GM19397 (cell line): Measurements from ENCODE around the gene HTR1A.

Experiments
- ATAC-seq: cut with Tn5 transposase; IDR thresholded peaks from one replicate; pipeline ENCODE4 v1.9.1; 2021; ENCODE audit warnings: mild to moderate bottlenecking, moderate library complexity; ENCODE audit not compliant: unreplicated experiment

The HTR1A gene

DNA sequence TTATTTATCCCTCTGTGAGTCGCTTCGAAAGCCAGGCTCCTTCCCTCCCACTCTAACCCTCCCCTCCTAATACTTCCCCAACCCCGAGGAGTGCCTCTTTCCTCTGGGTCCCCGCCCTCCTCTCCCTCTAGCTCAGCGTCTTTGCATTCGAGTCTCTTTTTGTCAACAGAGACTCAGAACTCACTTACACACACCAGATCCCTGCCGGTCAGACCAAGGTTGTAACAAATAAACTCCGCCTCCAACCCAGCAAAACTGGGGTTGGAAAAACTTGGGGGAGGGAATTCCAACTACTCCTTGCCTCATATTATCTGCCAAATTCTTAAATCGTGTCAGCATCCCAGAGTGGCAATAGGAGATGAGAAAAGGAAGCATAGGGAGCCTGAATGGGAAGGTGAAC is at the start of gene HTR1A:
Gene HTR1A, minus strand, starts transcription at position 167 of the 400 bp plus-strand sequence. CDS start 726 bp downstream, outside the sequence.
- no peak for ATAC-seq

DNA sequence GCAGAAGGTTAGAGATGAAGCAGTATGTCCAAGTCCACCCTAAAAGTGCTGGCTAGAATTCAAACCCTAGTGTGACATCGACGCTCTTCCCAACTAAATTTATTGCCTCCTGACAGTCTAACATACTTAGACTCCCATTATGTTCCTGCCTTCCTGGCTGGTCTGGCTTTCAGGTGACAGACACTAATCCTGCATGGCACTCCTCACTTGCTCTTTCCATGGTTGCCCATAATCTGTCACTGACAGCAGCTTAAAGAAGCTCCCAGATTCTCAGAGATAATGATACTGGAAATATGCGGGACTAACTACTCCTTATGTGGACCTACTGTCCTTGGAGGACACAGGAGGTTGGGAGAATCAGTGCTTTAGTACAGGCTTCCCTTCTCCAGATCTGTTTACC is 41.7 kb upstream of the HTR1A start:
- no peak for ATAC-seq

GRCh38 chr5:64000096-64000495 is 37.9 kb upstream of the HTR1A start:
- no peak for ATAC-seq

DNA sequence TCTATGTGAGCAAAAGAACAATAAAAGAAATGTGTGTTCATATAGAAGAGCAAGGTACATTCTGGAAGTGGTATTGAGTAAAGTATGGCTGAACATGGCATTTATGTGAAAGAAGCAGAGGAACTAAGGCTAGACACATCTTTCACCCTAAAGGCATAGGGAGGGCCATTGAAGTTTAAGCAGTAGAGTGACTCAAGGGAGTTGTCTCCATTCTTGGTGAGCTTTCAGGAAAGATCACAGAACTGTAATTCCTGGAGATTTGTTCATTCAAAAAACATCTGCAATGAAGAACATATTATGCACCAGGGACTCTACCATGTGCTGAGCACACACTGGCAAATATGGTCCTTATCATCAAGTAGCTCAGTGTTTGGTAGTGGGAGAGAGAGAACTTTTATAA is 24.8 kb upstream of the HTR1A start:
- no peak for ATAC-seq

DNA sequence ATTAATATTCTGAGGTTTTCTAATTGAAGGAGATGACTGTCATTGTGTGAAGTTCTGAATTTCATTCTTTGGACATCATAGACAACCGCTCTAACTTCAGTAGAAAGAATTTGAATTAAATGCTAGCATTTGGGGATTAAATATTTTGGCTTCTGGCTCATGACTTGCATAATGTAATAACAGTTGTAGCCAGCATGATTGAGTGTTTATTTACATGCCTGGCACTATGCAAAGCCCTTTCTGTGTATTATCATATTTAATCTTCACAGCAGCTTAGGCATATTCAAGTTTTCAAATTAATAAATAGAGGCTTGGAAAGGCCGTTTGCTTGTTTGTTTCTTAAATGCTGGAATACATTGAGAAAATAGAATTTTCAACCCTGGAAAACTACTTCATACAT is 19.6 kb upstream of the HTR1A start:
- no peak for ATAC-seq

GRCh38 chr5:63963926-63964325 is 1.7 kb upstream of the HTR1A start:
- ATAC-seq = no peak

GRCh38 chr5:63963080-63963735 is 963 bp upstream of the HTR1A start:
- ATAC-seq = peak; percentile 72

GRCh38 chr5:63961598-63962161 is 565 bp downstream of the HTR1A start:
- no peak for ATAC-seq

DNA sequence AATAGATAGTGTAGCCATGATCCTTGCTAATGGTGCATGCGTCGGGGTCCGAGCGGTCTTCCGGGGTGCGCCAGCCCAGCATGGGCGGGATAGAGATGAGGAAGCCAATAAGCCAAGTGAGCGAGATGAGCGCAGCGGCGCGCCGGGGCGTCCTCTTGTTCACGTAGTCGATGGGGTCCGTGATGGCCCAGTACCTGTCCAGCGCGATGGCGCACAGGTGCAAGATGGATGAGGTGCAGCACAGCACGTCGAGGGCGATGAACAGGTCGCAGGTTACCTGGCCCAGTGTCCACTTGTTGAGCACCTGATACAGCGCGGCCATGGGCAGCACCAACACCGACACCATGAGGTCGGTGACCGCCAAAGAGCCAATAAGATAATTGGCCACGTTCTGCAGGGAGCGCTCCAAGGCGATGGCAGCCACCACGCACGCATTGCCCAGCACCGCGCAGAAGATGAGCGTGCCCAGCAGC is 1.1 kb downstream of the HTR1A start:
- ATAC-seq = no peak

DNA sequence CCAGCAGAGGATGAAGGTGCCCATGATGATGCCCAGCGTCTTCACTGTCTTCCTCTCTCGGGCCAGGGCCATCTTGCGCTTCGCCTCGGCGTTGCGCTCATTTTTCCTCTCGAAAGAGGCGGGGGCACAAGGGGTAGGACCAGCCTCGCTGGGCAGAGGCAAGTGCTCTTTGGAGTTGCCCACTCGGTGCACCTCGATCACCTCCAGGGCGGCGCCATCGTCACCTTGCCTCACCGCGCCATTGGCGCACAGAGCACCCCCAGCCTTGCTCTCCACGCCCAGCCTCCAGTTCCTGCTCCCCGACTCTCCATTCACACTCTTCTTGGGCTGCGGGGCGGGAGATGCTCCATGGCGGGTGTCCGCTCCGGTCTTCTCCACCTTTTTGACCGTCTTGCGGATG is 1.6 kb downstream of the HTR1A start:
- ATAC-seq = no peak

- no peak for ATAC-seq
Observed at GRCh38 chr5:63959177-63959982, 2.9 kb downstream of the HTR1A start.

DNA sequence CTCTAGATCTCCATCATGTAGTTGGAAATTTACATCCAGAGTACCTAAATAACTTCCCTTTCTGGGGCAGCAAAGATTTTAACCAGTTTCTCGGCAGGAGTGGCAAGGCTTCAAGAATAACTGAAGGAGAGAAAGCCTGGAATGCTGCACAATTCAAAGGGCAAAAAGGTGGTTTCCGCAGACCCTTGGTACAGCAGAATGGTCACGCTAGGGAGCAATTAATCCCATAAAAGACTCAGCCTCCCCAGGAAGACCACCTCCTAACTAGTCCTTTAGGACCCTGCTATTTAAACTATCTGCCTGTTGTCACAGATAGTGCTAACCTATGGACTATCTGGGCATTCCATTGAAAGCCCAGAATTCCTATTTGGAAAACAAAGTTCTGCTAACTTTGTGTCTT is 3.6 kb downstream of the HTR1A start:
- ATAC-seq = no peak

- no peak for ATAC-seq
Observed at GRCh38 chr5:63957617-63958016, 4.6 kb downstream of the HTR1A start.

DNA sequence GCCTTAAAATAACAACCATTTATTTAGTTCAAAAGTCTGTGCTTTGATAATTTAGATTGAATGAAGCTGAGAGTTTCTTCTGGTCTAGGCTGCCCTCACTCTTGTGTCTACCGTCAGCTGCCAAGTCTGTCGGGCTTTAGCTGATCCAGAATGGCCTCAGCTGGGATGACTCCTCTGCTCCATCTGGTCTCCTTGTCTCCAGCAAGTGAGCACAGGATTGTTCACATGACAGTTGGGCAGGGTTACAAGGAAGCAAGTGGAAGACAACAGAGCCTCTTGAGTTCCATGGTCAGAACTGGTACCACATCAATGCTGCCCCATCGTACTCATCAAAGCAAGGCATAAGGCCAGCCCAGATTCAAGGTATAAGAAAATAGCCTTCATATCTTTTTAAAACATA is 9.0 kb downstream of the HTR1A start:
- ATAC-seq = no peak

- ATAC-seq = no peak
Observed at GRCh38 chr5:63935103-63935502, 27.1 kb downstream of the HTR1A start.

DNA sequence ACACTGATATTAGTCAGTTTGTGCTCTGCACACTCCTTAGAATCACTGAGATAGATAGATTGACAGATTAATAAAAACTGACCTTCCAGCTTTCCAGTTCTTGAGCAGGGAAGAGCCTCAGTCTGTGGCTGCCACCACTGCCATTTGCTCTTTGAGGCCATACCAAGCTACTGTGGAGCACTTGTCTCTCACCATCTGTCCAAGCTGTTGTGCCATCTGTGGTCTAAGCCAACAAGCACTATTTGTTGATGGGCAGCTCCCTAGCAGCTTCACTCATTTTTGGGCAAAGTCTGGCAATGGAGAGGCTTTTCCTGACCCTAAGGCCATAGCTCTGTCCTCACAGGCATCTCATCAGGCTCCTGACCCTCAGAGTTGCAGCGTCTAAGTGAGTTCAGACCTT is 30.4 kb downstream of the HTR1A start:
- no peak for ATAC-seq

- ATAC-seq = no peak
Observed at GRCh38 chr5:63928451-63928850, 33.8 kb downstream of the HTR1A start.

DNA sequence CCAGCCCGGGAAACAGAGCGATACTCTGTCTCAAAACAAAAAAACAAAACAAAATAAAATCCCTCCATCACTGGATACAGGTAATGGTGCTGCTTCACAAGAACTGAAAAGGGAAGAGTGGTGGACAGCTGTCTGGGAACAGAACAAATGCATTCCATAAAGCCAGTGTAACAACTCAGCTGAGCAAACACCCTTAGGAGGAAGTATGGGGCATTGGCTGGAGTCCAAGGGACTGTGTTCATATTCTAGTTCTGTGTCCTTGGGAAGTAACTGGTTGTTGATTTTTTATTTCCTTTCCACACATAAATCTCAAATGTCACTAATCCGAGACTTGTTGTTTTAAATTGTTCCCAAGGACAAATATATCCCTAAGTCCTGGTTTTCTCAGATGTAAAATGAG is 38.3 kb downstream of the HTR1A start:
- ATAC-seq = no peak

- no peak for ATAC-seq
Observed at GRCh38 chr5:63919763-63920478, 42.3 kb downstream of the HTR1A start.

DNA sequence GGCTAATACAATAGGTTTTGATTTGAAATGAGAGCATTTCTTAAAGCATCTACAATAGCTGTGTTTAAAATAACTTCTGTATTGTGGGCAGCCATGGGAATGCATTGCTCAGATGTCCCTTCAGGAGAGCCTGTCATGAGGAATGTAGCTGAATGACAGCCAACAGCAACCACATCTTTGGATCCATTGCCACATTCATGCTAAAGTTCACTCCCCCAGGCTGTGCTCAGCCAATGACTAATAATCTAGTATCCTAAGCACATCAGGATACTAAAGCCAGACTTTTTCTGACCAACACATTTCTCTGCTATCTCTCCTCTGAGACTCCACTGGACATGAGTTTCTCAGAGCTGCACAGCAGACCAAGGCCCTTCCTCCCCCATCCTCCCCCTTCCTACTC is 45.5 kb downstream of the HTR1A start:
- ATAC-seq = no peak

DNA sequence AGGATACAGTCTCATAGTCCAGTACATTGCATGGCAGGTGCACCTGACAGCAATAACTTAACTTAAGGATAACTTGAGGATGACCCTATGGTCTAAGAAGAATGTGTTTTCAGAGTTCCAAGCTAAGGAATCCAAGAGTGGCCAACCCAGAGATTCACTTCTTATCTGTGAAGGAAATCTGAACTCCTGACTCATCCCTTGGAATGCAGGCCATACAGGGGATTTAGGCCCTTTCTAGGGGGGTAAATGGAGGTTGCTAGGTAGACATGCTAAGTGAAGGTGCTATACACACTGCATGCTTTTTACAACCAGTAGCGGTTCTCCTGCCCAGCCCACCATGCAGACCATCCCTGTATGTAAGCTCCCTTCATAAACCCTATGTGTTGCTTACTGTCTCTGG is 50.4 kb downstream of the HTR1A start:
- no peak for ATAC-seq
